ENCODE measurements around the gene DOCK10. TPM values are rescaled to one million over a fixed set of nuclear protein-coding genes. Genes with fewer than 3 reads are reported as not detected.

Gene DOCK10
- total and polyA plus RNA-seq, 10 of the 15 experiments (the other 5 are each of a cell fraction or from before 2014, with no cell fraction given): 16.9 to 120 (median 85.5) TPM

GRCh38 chr2:224869601-224870233, 172.6 kb downstream of the DOCK10 start:
- 98% methylated on average over 3 of the region's 3 CpGs for WGBS (ENCODE audit: insufficient coverage, insufficient replicate concordance, low lambda C conversion rate, missing lambda C conversion rate)
- RAD21 ChIA-PET (ENCODE audit: unreplicated experiment): no interaction called here
- intact Hi-C loops (cut with micrococcal nuclease; ENCODE audit: unreplicated experiment): no loop called here
- Histone ChIP-seq H2AFZ (ENCODE audit: control insufficient read depth, low read depth, low read length) (no peak overlapping the region), H3K4me2 (ENCODE audit: control insufficient read depth, insufficient read depth) (no peak overlapping the region), H3K27me3 (replicated peaks in 1 of 2; ENCODE audit: control insufficient read depth in 2 of 2, insufficient read depth in 2 of 2, low read length in 1 of 2) (no peaks in the 10 kb centered on the region), H4K20me1 (ENCODE audit: control insufficient read depth, insufficient read depth) (no peaks in the 10 kb centered on the region), H3K4me3 (no peak overlapping the region), H3K9ac (ENCODE audit: control insufficient read depth, insufficient read depth, low read length) (no peak overlapping the region), H3K4me1 (ENCODE audit: control insufficient read depth, insufficient read depth, low read length) (no peaks in the 10 kb centered on the region), H3K36me3 (ENCODE audit: control insufficient read depth in 2 of 2, insufficient read depth in 2 of 2, low read length in 1 of 2) (peaks cover 8 to 41% of the 10 kb centered on the region in 2 experiments), H3K9me3 (replicated peaks; ENCODE audit: control insufficient read depth, insufficient read depth, low read length) (no peaks in the 10 kb centered on the region; the same call in 2 of the 3 replicates), H3K79me2 (ENCODE audit: control insufficient read depth, insufficient read depth, low read length) (no peaks in the 10 kb centered on the region), H3K27ac (ENCODE audit: control insufficient read depth, insufficient read depth) (no peak overlapping the region)
- POLR2A ChIA-PET: no interaction called here
- DNase-seq (ENCODE audit: low read depth, low spot score) (no peak), FAIRE-seq (no peak), ATAC-seq (no peak)
- SMC1A ChIA-PET (ENCODE audit: uncharacterized antibody, unreplicated experiment): no interaction called here
- BruUV-seq (replicated peaks): no TSS peak
- in situ Hi-C loops (cut with MboI): no loop called here
- CTCF ChIA-PET: no interaction called here
- TF ChIP-seq KLF5 (IDR thresholded peaks at IDR 0.05; ENCODE audit: partially characterized antibody): no peak
- TF ChIP-seq ZNF274 (IDR thresholded peaks at IDR 0.05; ENCODE audit: insufficient read depth, insufficient read length): no peak
- TF ChIP-seq RAD21 (IDR thresholded peaks at IDR 0.05; ENCODE audit: insufficient read depth, low read depth, low read length): no peak
- TF ChIP-seq EP300 (IDR thresholded peaks at IDR 0.05; ENCODE audit: borderline replicate concordance in 1 of 2, control insufficient read depth in 1 of 2, low read depth in 2 of 2, low read length in 2 of 2): no peak
- TF ChIP-seq MLLT1 (IDR thresholded peaks at IDR 0.05): no peak
- no peak for TF ChIP-seq CREB1 (IDR thresholded peaks at IDR 0.05; ENCODE audit: low read depth)
- TF ChIP-seq MXI1 (IDR thresholded peaks at IDR 0.05; ENCODE audit: low read depth, low read length): no peak
- TF ChIP-seq NBN (IDR thresholded peaks at IDR 0.05): no peak
- TF ChIP-seq ZNF24 (IDR thresholded peaks at IDR 0.05): no peak
- no peak for TF ChIP-seq ATF7 (IDR thresholded peaks at IDR 0.05; ENCODE audit: low read depth)
- no peak for TF ChIP-seq ZBTB33 (IDR thresholded peaks at IDR 0.05)
- TF ChIP-seq FOXK2 (IDR thresholded peaks at IDR 0.05): no peak
- TF ChIP-seq NFYB (IDR thresholded peaks at IDR 0.05; ENCODE audit: insufficient read depth, low read depth, low read length): no peak
